GM21786 (cell line): ENCODE data around the gene AMIGO1.

ENCODE experiments used
- ATAC-seq: cut with Tn5 transposase; IDR thresholded peaks from one replicate; pipeline ENCODE4 v1.9.1; 2021; ENCODE audit not compliant: unreplicated experiment

Gene AMIGO1

DNA sequence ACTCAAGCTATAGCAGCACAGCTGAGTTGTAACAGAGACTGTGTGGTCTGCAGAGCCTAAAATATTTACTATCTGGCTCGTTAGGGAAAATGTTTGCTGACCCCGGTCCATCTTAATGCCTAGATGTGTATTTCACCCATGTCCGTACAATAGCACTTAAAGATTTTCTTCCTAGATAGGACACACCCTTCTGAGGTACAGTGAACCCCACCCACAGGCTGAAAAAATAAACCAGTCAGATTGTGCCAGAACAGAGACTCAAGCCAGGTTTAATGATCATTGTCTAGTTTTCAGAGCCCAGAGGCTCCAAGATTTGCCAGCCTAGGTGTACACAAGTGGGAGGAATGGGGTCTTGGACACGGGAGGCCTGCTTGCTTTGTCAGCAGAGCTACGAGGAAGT, 5.6 kb downstream of the AMIGO1 start:
- ATAC-seq = no peak

DNA sequence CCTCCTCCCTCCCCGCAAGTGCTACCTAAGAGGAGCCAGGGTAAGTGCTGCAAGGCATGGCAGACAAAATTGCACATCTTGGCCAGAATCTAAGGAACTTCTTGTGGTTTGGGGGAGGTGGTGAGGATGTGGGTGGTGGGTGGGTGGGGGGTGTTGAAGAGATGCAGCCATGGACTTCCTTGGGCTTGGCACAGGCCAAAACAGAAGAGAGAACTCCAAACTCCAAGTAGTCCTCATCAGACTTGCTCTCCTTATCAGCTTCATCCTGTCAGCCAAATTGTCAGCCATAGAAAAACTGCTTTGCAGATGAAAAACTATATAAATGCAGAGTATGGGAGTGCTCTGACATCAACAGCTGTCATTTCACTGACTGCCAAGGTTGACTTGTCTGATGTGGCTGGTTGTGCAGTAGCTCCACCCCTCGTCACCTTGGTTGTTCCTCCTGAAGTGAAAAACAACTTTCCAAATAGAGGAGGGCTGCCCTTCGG, 7.1 kb downstream of the AMIGO1 start:
- no peak for ATAC-seq

DNA sequence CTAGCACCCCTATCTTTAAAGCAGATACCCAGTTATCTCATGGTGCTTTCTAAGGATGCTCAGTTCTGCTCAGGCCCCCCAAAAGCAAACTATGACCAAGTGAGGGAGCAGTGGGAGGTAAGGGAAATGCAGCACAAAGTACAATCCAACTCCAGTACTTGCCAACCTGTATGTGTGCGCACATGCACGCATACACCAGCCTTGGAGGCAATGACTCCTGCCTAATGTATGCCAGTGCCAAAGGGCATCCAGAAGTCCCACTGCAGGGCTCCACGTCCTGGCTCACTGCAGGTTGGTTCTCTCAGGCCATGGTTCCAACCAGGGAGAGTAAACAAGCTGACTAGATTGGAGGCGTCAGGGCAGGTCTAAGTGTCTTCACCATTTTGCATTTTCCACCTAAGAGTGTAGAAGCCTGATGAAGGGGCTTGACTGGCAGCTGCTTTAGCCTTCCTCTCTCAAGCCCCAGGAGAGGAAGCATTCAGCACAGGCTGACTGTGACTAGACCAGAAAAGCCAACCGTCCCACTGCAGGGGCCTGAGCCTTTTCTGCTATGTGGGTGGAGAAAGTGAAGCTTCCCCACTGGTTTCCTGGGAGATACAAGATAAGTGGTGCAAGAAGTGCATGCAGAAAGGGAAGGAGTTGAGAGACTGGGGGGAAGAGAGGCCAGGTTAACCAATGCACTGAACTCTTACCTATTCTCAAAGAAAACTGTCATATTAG, 7.7 kb downstream of the AMIGO1 start:
- no peak for ATAC-seq

DNA sequence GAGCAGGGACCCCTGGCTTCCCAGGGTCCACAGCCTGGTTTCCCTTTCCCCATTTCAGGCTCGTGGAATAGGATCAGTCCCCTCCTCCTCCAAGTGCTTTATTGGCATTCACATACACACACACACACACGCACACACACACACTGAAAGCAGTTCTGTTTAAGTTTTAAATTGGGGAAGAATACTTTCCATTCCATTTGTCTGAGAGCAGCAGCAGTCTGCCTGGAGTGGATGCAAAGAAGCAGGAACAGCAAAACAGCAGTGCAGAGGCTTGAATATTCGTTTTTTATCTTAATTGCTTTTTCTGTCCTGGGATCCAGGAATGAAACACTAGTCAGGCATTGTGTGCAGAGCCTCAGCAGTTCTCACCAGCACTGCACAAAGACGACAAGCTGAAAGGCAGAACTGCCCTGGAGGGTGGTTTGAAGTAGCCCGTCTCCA, 8.6 kb downstream of the AMIGO1 start:
- no peak for ATAC-seq

DNA sequence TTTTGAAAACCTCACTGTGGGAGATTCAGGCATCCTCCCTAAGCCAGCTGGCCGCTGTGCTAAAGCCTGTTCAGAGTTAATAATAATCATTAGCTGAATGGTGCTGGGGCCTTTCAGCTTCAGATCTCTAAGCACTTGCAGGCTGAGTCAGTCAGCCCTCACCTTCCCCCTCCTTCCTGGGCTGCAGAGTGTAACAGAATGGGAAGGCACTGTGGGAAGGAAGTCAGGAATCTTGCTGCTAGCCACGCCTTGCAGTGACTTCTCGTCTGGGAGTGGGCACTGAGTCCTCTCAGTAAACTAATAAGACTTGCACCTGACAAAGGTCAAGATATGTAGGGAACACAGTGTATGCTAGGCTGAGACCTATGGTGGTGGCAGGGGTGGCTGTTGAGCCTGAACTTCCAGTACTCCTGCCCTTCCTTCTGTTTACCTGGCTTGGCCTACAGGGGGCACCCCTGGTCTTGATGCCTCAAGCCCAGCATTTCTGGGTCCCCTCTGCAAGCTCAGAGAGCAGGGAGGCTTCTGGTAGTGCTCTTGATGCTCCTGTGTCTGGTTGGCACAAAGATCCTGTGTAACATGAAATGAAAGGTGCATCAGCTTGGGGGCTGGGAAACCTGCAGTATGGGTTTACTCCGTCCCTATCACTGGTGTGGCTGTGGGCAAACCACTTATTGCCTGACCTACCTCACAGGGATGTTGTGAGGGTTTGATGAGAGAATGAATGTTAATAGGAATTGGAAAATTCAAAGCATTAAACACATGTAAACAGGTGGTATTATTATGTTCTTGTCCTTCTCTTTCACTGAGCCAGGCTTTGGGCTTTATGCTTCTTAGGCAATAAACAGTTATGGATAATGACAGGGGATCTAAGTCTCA, 9.6 kb downstream of the AMIGO1 start:
- no peak for ATAC-seq

DNA sequence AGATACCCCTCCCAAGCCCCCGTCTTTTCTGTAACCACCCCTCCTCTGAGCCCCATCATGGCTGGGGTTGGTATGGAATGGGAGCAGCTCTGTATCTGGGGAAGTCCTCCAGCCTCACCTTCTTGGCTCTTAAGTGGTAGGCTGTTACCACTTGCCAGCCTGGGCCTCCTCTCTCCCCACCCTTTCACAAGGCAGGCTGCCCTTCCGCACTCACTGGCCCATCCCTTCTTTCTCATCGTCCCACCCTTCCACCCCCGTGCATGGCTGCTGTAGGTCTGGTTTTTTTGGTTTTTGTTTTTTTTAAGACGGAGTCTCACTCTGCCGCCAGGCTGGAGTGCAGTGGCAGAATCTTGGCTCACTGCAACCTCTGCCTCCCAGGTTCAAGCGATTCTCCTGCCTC, 10.4 kb downstream of the AMIGO1 start:
- ATAC-seq = no peak

DNA sequence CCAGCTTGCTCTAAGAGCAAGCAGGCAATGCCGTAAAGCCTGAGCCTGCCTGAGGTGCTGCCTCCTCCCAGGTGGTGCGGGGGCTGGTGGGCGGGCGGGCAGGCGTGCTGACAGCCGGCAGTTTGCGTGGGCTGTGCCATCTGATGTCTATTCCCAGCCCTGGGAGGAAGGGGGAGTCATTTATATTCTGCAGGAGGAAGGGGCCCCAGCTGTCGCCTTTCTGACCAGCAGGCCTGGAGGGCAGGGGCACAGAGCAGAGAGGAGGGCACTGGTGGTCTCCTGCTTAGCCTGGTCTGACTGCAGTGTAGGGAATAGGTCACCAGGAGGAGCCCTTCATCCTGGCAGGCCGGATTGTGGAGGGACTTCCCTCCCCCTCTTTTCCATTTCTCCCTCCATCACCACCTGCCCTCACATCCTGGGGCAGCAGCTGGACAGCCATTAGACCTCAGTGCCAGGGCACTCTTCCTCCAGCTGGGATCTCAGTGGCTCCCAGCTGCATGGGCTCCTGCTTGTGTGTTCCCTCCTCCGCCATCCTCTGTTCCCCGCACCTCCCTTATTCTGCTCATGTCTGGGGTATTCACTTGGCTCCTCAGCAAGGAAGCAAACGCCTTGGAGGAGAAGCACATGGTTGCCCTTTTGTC, 11.2 kb downstream of the AMIGO1 start:
- no peak for ATAC-seq

DNA sequence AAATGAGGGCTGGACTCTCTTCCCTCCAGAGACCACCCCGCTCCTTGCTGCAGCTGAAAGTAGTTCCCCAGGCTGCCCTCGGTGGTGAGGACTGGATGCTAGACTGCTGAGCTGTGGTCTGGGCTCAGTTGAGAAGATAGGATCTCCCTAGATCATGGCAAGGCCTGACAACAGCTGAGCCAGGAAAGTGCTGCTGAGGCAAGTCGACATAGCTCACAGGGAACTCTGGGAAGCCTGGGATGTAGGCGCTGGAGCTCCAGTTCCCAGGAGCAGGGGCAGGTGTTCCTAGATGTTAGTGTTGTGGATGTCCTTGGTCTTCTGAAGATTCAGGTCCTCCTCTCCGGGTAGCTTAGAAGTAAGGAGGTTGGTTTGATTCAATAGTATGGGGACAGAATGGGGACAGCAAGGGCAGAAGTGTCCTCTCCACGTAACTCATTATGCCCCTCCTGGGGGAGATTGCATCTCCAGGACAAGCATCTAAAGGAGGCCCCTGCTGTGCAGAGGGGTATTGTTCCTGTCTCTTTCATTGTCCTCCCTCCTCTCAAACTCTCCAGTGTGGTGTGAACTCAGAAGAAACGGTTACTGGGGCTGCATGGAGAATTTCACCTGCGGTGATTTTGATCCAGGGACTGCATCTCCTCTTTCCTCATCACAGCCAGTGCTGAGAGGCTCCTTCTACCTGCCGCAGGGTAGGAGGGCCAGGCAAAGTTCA, 11.9 kb downstream of the AMIGO1 start:
- no peak for ATAC-seq

DNA sequence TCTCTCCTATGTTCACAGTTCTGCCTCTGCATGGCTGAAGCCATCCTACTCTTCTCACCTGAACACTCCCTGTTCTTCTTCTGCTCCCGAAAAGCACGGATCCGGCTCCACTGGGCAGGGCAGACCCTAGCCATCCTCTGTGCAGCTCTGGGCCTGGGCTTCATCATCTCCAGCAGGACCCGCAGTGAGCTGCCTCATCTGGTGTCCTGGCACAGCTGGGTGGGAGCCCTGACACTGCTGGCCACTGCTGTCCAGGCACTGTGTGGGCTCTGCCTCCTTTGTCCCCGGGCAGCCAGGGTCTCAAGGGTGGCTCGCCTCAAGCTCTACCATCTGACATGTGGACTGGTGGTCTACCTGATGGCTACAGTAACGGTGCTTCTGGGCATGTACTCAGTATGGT, 13.8 kb downstream of the AMIGO1 start:
- no peak for ATAC-seq

DNA sequence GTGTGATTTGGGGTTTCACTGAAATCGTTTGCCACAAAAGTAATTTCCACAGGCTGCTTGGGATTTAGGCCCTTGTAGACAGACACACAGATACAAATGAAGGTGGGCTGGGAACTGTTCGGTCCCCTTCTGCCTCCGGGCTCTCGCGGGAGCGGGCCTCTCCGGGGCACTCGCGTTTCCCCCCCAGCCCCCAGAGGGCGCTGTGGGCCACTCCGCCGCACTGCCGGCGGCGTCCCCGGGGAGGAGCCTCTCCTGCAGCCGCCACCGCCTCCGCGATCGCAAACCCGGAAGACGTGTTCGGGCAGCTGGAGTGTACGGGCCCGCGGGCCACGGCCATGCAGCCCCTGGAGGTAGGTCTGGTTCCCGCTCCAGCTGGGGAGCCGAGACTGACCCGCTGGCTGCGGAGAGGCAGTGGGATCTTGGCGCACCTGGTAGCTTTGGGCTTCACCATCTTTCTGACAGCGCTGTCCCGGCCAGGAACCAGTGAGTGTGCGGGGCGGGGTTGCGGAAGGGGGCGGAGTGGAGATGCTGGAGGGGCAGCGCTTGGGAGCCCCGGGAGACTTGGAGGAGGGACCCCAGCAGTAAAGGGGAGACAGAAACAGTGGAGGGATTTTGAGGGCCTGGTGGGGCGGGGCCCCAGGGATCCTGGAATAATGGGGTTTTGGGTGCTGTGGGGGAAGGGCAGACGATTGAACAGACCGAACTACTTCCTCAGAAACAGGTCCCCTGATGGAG, 15.6 kb downstream of the AMIGO1 start, which contains the start of gene CYB561D1:
Gene CYB561D1, plus strand, starts transcription at position 290 of the 735 bp plus-strand sequence. Its CDS starts 46 bp downstream, at position 336.
- ATAC-seq = peak; percentile 91

DNA sequence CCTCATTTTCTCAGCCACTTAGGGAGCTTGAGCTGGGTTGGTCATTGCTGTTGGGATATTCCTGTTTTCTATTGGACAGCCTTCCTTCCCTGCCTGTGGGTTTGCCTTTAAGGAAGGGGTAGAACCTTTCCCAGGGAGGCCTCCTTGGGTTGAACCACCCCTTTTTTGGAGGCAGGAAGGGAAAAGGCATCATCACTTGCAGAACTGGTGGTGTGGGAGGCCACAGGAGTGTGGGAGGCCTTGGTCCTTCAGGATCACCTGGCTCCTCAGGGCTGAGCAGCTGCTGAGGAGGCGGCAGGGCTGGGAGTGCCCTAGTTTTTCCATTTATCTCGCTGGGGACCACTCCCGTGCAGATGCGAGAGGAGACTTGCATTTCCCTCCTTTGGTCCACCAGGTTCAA, 16.3 kb downstream of the AMIGO1 start:
- no peak for ATAC-seq

DNA sequence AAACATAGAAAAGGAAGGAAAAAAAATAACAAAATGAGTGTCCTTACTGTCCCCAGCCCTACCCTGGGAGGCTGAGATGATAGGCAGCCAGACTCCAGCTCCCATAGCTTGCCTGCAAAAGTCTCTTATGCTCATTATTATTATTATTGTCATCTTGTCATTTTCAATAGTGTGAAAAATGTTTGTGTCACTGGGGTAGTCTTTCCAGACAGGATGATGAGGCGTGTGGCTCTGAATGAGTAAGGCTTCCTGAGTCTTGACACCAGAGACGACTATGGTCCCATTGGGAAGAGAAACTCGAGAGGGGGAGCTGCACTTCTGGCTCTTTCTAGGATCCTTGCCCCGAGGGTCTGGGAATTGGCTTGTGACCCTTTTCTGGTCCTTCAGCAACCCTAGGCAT, 16.7 kb downstream of the AMIGO1 start:
- ATAC-seq = no peak

DNA sequence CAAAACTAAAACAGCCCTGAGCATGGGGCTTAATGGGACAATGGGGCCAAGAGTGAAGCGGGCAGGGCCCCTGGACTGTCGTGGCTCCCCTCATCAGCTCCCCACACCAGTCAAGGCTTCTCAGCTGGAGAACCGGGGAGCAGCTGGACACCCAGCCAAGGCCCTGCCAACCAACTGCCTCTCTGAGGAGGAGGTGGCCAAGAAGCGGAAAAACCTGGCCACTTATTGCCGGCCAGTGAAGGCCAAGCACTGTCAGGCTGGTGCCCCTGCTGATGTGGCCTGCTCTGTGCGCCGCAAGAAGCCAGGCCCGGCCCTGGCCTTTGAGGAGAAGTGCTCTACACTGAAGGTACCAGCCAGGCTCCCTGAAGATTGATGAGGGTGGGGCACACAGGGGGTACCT, 18.2 kb downstream of the AMIGO1 start:
- ATAC-seq = no peak

DNA sequence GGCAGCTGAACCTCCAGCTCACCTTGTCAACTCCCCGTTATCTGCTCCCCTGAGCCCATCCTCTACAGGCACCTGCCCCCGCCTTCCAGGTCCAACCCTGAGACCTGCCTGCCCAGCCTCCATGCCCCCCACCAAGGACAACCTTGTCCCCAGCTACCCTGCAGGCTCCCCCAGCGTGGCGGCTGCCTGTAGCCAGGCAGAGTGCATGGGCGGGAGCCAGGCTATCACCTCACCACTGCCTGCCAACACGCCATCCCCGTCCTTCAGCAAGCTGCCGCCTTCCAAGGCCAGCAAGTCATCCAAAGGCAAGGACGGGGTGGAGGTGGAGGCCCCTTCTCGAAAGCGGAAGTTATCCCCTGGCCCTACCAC, 18.6 kb downstream of the AMIGO1 start:
- no peak for ATAC-seq

DNA sequence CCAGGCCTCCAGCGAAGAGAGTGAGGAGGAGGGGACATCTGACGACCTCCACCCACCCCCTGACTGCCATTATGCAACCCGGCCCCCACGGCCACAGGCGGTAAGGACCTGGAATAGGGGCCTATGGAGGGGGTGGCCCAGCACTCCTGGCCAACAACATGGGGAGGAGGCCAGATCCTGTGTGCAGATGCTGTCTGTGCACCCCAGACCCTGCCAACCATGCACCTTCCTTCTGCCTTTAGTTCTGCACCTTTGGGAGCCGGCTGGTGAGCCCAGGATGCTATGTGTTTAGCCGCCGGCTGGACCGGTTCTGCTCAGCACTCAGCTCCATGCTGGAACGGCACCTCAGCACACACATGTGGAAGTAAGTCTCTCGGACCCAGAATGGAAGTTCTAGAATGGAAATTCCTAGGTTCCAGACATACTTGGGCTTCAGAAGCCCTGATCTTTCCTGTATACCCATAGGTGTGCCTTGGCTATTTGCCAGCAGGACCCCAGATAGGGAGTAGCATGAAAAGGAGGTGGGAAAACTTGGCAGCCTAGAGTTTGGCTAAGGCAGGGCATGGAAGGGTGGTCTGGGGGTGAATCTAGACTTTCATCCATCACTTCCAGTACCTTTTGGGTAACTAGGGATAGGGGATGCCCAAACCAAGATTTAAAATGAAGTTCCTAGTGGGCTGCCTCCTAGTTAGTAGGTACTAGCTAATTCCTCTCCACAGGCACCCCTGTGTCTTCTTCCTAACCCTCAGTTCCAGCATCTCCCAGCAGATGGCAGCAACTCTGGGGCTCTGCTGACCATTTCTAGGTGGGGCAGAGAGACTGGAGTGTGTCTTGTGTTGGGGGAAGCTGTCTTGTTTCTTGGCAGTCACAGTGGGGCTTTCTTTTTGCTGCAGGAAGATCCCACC, 19.2 kb downstream of the AMIGO1 start:
- ATAC-seq = no peak

DNA sequence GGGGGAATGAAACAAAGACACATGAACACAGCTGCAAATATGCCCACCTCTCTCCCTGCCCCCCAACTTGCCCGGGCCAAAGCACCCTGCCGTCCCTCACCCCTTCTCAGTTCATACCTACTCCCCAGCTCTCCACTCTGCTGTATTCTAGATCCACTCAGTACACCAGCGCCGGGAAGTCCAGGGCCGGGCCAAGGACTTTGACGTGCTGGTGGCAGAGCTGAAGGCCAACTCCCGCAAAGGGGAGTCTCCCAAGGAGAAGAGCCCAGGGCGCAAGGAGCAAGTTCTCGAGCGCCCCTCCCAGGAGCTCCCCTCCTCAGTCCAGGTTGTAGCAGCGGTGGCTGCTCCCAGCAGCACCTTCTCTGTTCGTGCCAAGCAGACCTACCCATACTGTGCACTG, 20.8 kb downstream of the AMIGO1 start:
- no peak for ATAC-seq

DNA sequence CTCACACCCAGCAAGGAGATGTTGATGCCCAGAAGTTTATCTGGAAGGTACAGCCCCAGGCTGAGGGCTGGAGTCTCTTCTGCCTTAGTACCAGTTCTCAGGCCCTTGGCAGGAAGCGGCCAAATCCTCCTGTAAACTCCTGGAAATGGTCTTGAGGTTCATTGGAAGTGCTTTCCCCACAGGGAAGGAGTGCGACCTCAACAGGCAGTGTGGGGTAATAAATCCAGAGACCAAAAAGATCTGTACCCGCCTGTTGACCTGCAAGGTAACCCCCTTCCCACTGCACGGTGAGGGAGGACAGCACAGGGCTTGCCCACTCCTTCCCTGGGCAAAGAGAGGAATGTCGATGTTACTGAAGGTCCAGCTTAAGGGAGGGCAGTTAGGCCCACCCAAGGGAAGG, 21.3 kb downstream of the AMIGO1 start:
- ATAC-seq = no peak

DNA sequence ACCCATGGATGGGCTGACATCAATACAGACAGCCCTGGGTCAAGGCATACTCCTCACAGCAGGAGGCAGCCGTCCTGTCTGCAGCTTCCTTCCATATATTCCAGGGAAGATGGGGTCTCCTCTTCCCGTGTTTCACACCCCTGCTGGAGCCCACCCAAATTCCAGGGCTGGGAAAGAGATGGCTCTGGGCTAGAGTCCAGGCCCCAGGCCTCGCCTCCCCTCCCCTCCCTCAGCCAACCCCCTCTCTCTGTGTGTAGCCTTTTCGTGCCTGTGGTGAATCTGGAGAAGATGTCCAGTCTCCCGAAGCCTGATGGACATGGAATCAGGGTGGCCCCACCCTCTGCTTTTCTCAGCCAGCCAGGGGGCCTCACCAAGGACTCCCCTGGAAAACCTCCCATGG, 22.3 kb downstream of the AMIGO1 start:
- no peak for ATAC-seq

DNA sequence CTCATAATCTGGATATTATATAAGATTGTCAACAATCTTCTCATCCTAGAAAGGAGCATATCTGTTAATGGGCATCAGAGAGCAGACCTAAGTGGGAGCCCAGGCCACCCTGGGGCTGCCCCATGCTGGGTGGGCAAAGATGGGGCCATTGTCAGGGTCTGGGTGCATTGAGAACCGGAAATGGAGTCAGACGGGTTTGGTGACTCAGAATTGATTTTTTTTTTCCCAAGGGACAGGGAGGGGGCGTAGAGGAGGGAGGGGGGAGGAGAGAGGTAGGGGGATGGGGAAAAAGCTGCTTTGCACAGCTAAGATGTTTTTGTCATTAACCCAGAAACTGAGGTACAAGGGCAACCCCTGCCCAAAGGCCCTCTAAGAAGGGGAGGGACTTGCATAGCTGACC, 24.5 kb downstream of the AMIGO1 start:
- no peak for ATAC-seq
